Endothelial cell of umbilical vein (primary cell): ENCODE measurements around the gene NELFB. TPM values are rescaled to one million over a fixed set of nuclear protein-coding genes. Genes with fewer than 3 reads are reported as not detected.

Experiments used
- BruUV-seq: library from RNA; stranded (reverse); fragments of 400-500 nt; replicated peaks from 2 replicates; lab custom pipeline; 2021; lab: Mats Ljungman, UMichigan
- CTCF ChIA-PET: fragments of 300-600, 350-600 bp; sonication (Branson Sonifier 250); formaldehyde crosslinking; loops from one replicate; lab custom pipeline; 2021; ENCODE audit warnings: antibody characterized with exemption, inconsistent platforms; lab: Charles Lee
- POLR2A ChIA-PET: fragments of 300-600, 350-600 bp; sonication (Branson Sonifier 250); formaldehyde crosslinking; loops from one replicate; lab custom pipeline; 2021; ENCODE audit warnings: antibody characterized with exemption, inconsistent platforms; lab: Charles Lee
- DNase-seq: peaks from one replicate; pipeline ENCODE4 v3.0.0-alpha.2; 2011; ENCODE audit warnings: low read depth, low spot score
- FAIRE-seq: peaks from 2 replicates; lab custom pipeline; 2011; peaks lifted over from hg19 to GRCh38; lab: Jason Lieb, UNC
- H2AFZ ChIP-seq: 2 replicates; pipeline ENCODE4 v1.6.0; 2012; ENCODE audit warnings: low read depth, low read length, control low read depth, inconsistent platforms
- H3K27ac ChIP-seq: 2 replicates; pipeline ENCODE4 v1.5.1; 2011; ENCODE audit warnings: low read depth, mild to moderate bottlenecking, control low read depth, low read length, moderate library complexity; ENCODE audit not compliant: insufficient read depth
- H3K27me3 ChIP-seq, 2 experiments: 2 replicates each; pipeline versions ENCODE4 v1.6.0 to v1.6.1; 2011; ENCODE audit warnings: low read length in 2 of 2, mixed read lengths in 1 of 2; ENCODE audit not compliant: control insufficient read depth in 2 of 2, insufficient read depth in 2 of 2
- H3K36me3 ChIP-seq, 2 experiments: 2 replicates in 1 of 2; 3 replicates in 1 of 2; pipeline ENCODE4 v1.5.1; 2011; ENCODE audit warnings: low read length in 2 of 2, mild to moderate bottlenecking in 1 of 2, moderate library complexity in 1 of 2; ENCODE audit not compliant: control insufficient read depth in 2 of 2, insufficient read depth in 2 of 2; ENCODE audit errors: extremely low read depth in 1 of 2
- H3K4me1 ChIP-seq: 3 replicates; pipeline ENCODE4 v1.5.1; 2011; ENCODE audit warnings: mild to moderate bottlenecking, low read length; ENCODE audit not compliant: control insufficient read depth, insufficient read depth; ENCODE audit errors: extremely low read depth
- H3K4me2 ChIP-seq: 2 replicates; pipeline ENCODE4 v1.6.1; 2011; ENCODE audit warnings: low read length, control low read depth, mixed read lengths; ENCODE audit not compliant: insufficient read depth
- H3K4me3 ChIP-seq, 3 experiments: fragments of 200-600 bp in 1 of 3; sonication (generic), shearing (Covaris generic) in 1 of 3; replicated peaks in 1 of 3; 2 replicates each; pipeline ENCODE4 v1.5.1; 2011 to 2016; ENCODE audit warnings: control low read depth in 3 of 3, low read length in 3 of 3, mild to moderate bottlenecking in 2 of 3, inconsistent platforms in 1 of 3, low read depth in 1 of 3, moderate library complexity in 1 of 3; ENCODE audit not compliant: insufficient read depth in 1 of 3
- H3K79me2 ChIP-seq: 2 replicates; pipeline ENCODE4 v1.6.0; 2012; ENCODE audit warnings: low read length, inconsistent platforms; ENCODE audit not compliant: control insufficient read depth, insufficient read depth
- H3K9ac ChIP-seq: replicated peaks from 2 replicates; pipeline ENCODE3; 2011; ENCODE audit warnings: low read length, control low read depth; ENCODE audit not compliant: insufficient read depth; ENCODE audit errors: extremely low read depth
- H3K9me1 ChIP-seq: replicated peaks from 3 replicates; pipeline ENCODE4 v1.6.0; 2011; ENCODE audit warnings: mild to moderate bottlenecking, low read length; ENCODE audit not compliant: control insufficient read depth, insufficient read depth; ENCODE audit errors: extremely low read depth
- H3K9me3 ChIP-seq: replicated peaks from 2 replicates; pipeline ENCODE4 v1.5.1; 2012; ENCODE audit warnings: low read length, inconsistent platforms; ENCODE audit not compliant: control insufficient read depth, insufficient read depth
- H4K20me1 ChIP-seq: replicated peaks from 2 replicates; pipeline ENCODE3; 2011; ENCODE audit warnings: mild to moderate bottlenecking, low read length; ENCODE audit not compliant: control insufficient read depth, insufficient read depth; ENCODE audit errors: extremely low read depth
- EZH2 ChIP-seq: IDR thresholded peaks from 2 replicates; pipeline ENCODE4 v1.6.1; 2012; ENCODE audit warnings: borderline replicate concordance, low read depth, mild to moderate bottlenecking, moderate library complexity, low read length, inconsistent platforms; ENCODE audit not compliant: severe bottlenecking
- FOS ChIP-seq: IDR thresholded peaks from 2 replicates; pipeline ENCODE4 v1.6.1; 2011; ENCODE audit warnings: mild to moderate bottlenecking, low read length, moderate library complexity, borderline replicate concordance; ENCODE audit not compliant: insufficient read depth
- GATA2 ChIP-seq: IDR thresholded peaks from 2 replicates; pipeline ENCODE4 v1.7.0; 2011; ENCODE audit warnings: low read depth, mild to moderate bottlenecking, moderate library complexity, mixed read lengths, low read length; ENCODE audit not compliant: insufficient read length, insufficient read depth
- JUN ChIP-seq: IDR thresholded peaks from 2 replicates; pipeline ENCODE4 v1.6.1; 2011; ENCODE audit warnings: borderline replicate concordance, low read depth; ENCODE audit not compliant: insufficient read length, insufficient read depth
- MAX ChIP-seq: IDR thresholded peaks from 2 replicates; pipeline ENCODE4 v1.6.1; 2011; ENCODE audit not compliant: insufficient read depth, insufficient read length
- MYC ChIP-seq: IDR thresholded peaks from one replicate; pipeline ENCODE4 v1.6.1; 2011; ENCODE audit warnings: mild to moderate bottlenecking, low read depth, low read length
- POLR2A ChIP-seq: IDR thresholded peaks from 2 replicates; pipeline ENCODE4 v1.6.1; 2012; ENCODE audit warnings: low read depth, mild to moderate bottlenecking, control low read depth, low read length
- POLR2AphosphoS5 ChIP-seq: IDR thresholded peaks from 2 replicates; pipeline ENCODE4 v1.6.1; 2012; ENCODE audit warnings: low read depth, mild to moderate bottlenecking, control low read depth, low read length, moderate library complexity; ENCODE audit not compliant: insufficient read depth
- dilution Hi-C: fragments of 300-500 bp; cut with MboI; formaldehyde crosslinking; loops from one replicate; pipeline ENCODE4 v1.15.0; 2019; ENCODE audit warnings: low sequenced_read_pairs; ENCODE audit not compliant: extremely low pct_ligation_motif_present
- intact Hi-C: fragments of 100-400 bp; cut with micrococcal nuclease; formaldehyde crosslinking; loops from one replicate; pipeline ENCODE4 v1.10.0; 2022
- polyA plus RNA-seq, 4 experiments: library from polyadenylated mRNA; depleted of rRNA in 3 of 4; stranded (reverse) in 3 of 4; unstranded in 1 of 4; fragments of >200 nt; gene quantifications; 2 replicates each; pipeline versions ENCODE4 v1.2.1 to v1.2.3, GENCODE V29; 2011 to 2012; ENCODE audit warnings: missing spikeins in 1 of 4
- total RNA-seq: library from RNA; stranded (reverse); gene quantifications from 2 replicates; pipeline ENCODE4 v1.2.3, GENCODE V29; 2021
- TF ChIP-seq, protein P1 (sequence below), 2 donors: IDR thresholded peaks; 1 replicate in 1 of 2; 2 replicates in 1 of 2; pipeline ENCODE4 v1.5.1; 2011; ENCODE audit warnings: low read length in 2 of 2, mild to moderate bottlenecking in 2 of 2, moderate library complexity in 2 of 2, control low read depth in 1 of 2, inconsistent platforms in 1 of 2, low read depth in 1 of 2; ENCODE audit not compliant: insufficient read depth in 1 of 2; ENCODE audit errors: extremely low read depth in 1 of 2

Gene NELFB
- total and polyA plus RNA-seq, 2 donors (not counting 3 experiments of a cell fraction or from before 2014, with no cell fraction given) = 62.3 to 76.1 TPM

DNA sequence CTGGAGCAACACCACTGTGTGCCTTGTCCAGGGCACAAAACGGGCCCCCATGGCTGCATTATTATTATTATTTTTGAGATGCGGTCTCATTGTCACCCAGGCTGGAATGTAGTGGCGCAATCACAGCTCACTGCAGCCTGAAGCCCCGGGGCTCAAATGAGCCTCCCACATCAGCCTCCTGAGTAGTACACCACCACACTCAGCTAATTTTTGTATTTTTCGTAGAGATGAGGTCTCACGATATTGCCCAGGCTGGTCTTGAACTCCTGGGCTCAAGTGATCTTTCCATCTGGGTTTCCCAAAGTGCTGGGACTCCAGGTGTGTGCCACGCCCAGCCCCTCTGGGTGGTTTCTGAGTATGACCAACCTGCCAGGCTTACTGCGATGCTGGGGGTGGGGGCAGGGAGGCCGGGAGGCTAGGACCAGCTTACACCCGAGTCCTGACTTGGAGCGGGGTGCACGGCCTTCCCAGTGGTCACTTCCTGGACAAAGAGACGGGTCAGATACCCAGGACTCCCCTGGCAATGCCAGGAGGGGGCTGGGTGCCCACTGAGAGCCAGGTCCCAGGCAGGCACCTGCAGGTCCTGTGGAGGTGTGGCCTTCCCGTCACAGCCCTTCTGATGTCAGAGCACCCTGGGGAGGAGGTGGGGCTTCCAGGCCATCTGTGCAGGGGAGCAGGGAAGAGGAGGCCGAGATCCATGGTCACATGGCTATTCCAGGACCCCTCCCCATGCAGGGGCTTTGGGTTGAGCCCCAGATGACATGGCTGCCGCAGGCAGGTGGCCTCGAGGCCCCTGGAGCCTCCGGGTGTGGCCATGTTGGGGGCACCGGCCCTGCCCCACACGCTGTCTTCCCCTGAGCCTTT, 55.3 kb downstream of the NELFB start:
- intact Hi-C loops = no loop called here
- POLR2A ChIA-PET = no interaction called here
- no peak overlapping the region for H3K4me2 ChIP-seq

More for the DNA sequence above, 55.3 kb downstream of the NELFB start:
- H3K27ac ChIP-seq = no peak overlapping the region
- H3K9ac ChIP-seq = no peak overlapping the region
- CTCF ChIA-PET = interaction anchor here (1.1 to 1.3 kb wide), 2 partner anchors 8 to 10 kb away, joined by 3 to 4 read pairs; partner anchors contain the start of gene NRARP
- H3K9me1 ChIP-seq = no peaks in the 10 kb centered on the region
- peaks cover 14% of the 10 kb centered on the region for H3K4me1 ChIP-seq
- TF ChIP-seq, protein P1, sequence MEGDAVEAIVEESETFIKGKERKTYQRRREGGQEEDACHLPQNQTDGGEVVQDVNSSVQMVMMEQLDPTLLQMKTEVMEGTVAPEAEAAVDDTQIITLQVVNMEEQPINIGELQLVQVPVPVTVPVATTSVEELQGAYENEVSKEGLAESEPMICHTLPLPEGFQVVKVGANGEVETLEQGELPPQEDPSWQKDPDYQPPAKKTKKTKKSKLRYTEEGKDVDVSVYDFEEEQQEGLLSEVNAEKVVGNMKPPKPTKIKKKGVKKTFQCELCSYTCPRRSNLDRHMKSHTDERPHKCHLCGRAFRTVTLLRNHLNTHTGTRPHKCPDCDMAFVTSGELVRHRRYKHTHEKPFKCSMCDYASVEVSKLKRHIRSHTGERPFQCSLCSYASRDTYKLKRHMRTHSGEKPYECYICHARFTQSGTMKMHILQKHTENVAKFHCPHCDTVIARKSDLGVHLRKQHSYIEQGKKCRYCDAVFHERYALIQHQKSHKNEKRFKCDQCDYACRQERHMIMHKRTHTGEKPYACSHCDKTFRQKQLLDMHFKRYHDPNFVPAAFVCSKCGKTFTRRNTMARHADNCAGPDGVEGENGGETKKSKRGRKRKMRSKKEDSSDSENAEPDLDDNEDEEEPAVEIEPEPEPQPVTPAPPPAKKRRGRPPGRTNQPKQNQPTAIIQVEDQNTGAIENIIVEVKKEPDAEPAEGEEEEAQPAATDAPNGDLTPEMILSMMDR (IDR thresholded peaks at IDR 0.05; ENCODE audit: extremely low read depth in 1 of 2, insufficient read depth in 1 of 2, low read depth in 1 of 2, low read length in 2 of 2) = no peak
- no peak for TF ChIP-seq MYC
- no peak for TF ChIP-seq POLR2AphosphoS5
- TF ChIP-seq EZH2 = no peak
- no peak for TF ChIP-seq GATA2
- no peak for TF ChIP-seq JUN
- TF ChIP-seq MAX = no peak
- TF ChIP-seq POLR2A = no peak
- TF ChIP-seq FOS = no peak
- H3K36me3 ChIP-seq = no peaks in the 10 kb centered on the region
- H3K27me3 ChIP-seq = no peaks in the 10 kb centered on the region
- dilution Hi-C loops = no loop called here
- H3K4me3 ChIP-seq = no peak overlapping the region
- DNase-seq = no peak
- H3K79me2 ChIP-seq = no peaks in the 10 kb centered on the region
- FAIRE-seq = no peak
- no TSS peak for BruUV-seq
- no peak overlapping the region for H2AFZ ChIP-seq
- H3K9me3 ChIP-seq = no peaks in the 10 kb centered on the region
- H4K20me1 ChIP-seq = no peaks in the 10 kb centered on the region
